ENCODE measurements around the gene RXRA. TPM values are rescaled to one million over a fixed set of nuclear protein-coding genes. Genes with fewer than 3 reads are reported as not detected.
A peak's percentile ranks its signal among the peaks of the same experiment; 100 is the strongest.

Gene RXRA
- total and polyA plus RNA-seq, 5 donors, result 48.1 to 72.3 (median 62.2) TPM

DNA sequence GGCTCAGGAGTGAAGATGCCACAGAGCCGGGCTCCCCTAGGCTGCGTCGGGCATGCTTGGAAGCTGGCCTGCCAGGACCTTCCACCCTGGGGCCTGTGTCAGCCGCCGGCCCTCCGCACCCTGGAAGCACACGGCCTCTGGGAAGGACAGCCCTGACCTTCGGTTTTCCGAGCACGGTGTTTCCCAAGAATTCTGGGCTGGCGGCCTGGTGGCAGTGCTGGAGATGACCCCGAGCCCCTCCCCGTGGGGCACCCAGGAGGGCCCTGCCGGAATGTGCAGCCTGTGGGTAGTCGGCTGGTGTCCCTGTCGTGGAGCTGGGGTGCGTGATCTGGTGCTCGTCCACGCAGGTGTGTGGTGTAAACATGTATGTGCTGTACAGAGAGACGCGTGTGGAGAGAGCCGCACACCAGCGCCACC is 113.1 kb downstream of the RXRA start:
- no peak for DNase-seq
- H3K4me1 ChIP-seq (ENCODE audit: control insufficient read depth, insufficient read depth, low read length), result peaks cover 22% of the 10 kb centered on the region
- no peak overlapping the region for H3K4me3 ChIP-seq (ENCODE audit: low read length)
- WGBS, result 74% methylated on average over 23 of the region's 23 CpGs
- H3K27ac ChIP-seq (ENCODE audit: low read length), result no peak overlapping the region
- intact Hi-C loops (cut with DNase I), result loop anchor here in 2 of 4 donors (5.0 kb wide), 1 partner anchor 112 kb away; the partner anchor contains the start of gene RXRA (in 2 of the 2)
- no peak for ATAC-seq
- H3K9me3 ChIP-seq (ENCODE audit: control insufficient read depth, low read length), result no peaks in the 10 kb centered on the region
- H3K27me3 ChIP-seq (ENCODE audit: control insufficient read depth, insufficient read depth), result no peaks in the 10 kb centered on the region

DNA sequence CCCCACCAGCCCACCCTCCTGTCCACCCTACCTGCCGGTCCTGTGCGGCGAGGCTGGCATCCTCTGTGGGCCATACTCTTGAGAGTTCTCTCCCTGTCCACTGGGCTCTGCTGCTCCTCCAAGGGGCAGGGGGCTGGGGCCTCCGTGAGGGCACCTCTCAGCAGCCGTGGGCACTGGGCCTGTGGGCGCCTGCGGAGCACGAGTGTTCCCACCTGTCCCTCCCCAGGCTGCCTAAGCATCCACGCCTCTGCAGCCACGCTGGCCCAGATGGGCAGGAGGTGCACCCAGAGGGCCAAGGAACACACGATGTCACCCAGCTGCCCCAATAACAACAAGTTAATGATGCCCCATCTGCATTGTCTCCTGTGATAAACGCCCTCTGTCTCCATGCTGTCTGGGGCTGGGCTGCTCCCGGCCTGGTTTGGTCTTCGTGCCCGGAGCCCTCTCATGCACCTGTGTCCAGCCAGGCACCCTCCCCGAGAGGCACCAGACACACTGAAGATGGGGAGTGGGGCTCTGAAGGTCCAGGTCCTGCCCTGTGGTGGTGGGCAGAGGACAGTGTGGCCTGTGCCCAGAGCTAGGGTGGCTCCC is 114.5 kb downstream of the RXRA start:
- no peaks in the 10 kb centered on the region for H3K27me3 ChIP-seq (ENCODE audit: control insufficient read depth, insufficient read depth)
- H3K4me3 ChIP-seq (ENCODE audit: low read length), result no peak overlapping the region
- no peaks in the 10 kb centered on the region for H3K9me3 ChIP-seq (ENCODE audit: control insufficient read depth, low read length)
- H3K4me1 ChIP-seq (ENCODE audit: control insufficient read depth, insufficient read depth, low read length), result peaks cover 18% of the 10 kb centered on the region
- ATAC-seq, result no peak
- WGBS, result 67% methylated on average over 16 of the region's 16 CpGs
- H3K27ac ChIP-seq (ENCODE audit: low read length), result no peak overlapping the region
- intact Hi-C loops (cut with DNase I), result loop anchor here in 1 of 4 donors (2.0 kb wide), 1 partner anchor 114 kb away; the partner anchor contains the start of gene RXRA
- peak in 1 of 3 donors; percentile 58 for DNase-seq

DNA sequence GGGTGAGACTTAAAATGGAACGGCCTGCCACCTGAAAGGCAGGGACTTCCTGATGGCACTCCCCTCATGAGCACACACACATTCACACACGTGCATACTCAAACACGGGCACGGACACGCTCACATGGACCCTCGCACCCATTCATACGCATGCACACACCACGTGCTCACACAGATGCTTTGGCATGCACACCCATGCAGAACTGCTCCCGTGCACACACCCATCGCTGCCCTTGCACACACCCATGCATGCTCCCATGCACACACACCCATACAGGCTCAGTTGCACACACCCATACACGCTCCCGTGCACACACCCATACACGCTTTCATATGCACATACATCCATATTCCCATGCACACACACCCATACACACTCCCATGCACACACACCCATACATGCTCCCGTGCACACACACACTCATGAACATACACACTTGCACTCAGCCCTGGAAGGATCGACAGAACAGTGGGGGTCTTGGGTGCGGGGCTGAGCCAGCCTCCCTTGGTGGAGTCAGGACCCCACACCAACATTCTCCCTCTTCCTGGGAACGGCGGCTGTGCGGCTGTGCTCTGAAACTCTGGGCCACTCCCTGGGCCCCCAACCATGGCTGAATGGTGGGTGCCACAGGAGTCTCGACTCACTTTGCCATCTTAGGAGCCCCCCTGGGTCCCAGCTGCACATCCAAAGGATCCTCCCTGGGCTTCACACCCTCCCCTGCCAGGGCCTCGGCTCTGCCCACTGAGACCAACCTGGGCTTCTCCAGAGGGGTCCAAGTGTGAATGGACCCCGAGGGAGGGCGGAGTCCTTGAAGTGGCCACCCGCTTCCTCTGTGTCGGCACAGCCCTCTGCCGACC is 115.2 kb downstream of the RXRA start:
- DNase-seq (peak in 2 of 3 donors; percentile 48 to 62), ATAC-seq (peak in 1 of 2 donors; percentile 2)
- no peaks in the 10 kb centered on the region for H3K27me3 ChIP-seq (ENCODE audit: control insufficient read depth, insufficient read depth)
- no peak overlapping the region for H3K27ac ChIP-seq (ENCODE audit: low read length)
- WGBS, result 60% methylated on average over 26 of the region's 26 CpGs
- H3K4me1 ChIP-seq (ENCODE audit: control insufficient read depth, insufficient read depth, low read length), result peaks cover 13% of the 10 kb centered on the region
- no peak overlapping the region for H3K4me3 ChIP-seq (ENCODE audit: low read length)
- intact Hi-C loops (cut with DNase I), result loop anchor here in 3 of 4 donors (2.0 kb wide), 2 partner anchors 115 to 271 kb away; partner anchors contain the start of gene RXRA (in 1 of the 3)
- H3K9me3 ChIP-seq (ENCODE audit: control insufficient read depth, low read length), result no peaks in the 10 kb centered on the region

DNA sequence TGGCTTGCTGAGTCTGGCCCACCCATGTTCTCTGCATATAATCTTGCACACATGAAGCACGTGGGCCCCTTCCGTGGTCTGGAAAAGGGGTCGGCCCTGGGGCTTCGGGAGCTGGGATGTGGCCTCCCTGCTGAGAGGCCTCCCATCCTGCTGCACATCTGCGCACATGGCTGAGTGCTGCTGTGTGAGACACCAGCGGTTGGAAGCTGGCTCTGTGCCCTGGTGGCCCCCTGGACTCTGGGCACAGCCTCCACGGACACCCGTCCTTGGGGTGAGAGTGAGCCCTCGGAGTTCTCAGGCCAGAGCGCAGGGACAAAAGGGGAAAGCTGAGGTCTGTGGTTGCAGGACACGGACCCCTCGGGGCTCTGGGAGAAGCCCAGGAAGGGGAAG is 115.8 kb downstream of the RXRA start:
- intact Hi-C loops (cut with DNase I), result loop anchor here in 2 of 4 donors (2.0 kb wide), 1 partner anchor 271 kb away; no protein-coding TSS in a partner anchor
- ATAC-seq (peak; percentile 0 to 2), DNase-seq (peak in 2 of 3 donors; percentile 78 to 83)
- H3K4me3 ChIP-seq (ENCODE audit: low read length), result no peak overlapping the region
- H3K4me1 ChIP-seq (ENCODE audit: control insufficient read depth, insufficient read depth, low read length), result peaks cover 13% of the 10 kb centered on the region
- no peaks in the 10 kb centered on the region for H3K9me3 ChIP-seq (ENCODE audit: control insufficient read depth, low read length)
- WGBS, result 5% methylated on average over 12 of the region's 12 CpGs
- H3K27me3 ChIP-seq (ENCODE audit: control insufficient read depth, insufficient read depth), result no peaks in the 10 kb centered on the region
- no peak overlapping the region for H3K27ac ChIP-seq (ENCODE audit: low read length)

DNA sequence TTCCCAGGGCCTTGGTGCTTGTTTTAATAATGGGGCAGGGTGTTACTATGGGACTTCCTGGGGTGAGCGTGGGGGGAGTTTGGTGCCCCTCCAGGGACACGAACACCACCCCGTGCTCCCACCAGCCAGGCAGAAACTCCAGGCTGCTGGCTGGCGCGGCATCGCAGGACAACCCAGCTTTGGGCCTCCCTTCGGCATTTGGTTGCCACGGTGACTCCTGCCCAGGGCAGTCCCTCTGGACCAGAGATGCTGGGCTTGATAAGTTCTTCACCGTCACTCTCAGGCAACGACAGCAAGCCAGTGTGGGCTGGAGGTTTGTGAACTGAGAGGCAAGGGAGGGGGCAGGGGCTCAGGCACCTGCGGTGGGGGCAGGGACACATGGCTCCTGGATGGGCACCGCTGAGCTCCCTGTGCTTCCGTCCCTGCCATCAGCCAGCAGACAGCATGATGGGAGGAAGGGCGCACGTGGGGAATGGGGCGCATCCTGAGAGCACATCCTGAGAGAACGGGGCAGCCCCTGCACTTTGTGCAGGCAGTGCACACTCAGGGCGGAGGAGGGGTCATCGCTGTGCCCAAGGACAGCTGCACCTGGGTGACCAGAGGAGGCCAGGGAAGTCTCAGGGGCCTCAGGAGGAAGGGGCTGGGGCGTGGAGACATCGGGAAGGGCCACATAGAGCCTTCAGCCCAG is 116.4 kb downstream of the RXRA start:
- peak in 2 of 3 donors; percentile 68 to 72 for DNase-seq
- no peak overlapping the region for H3K4me3 ChIP-seq (ENCODE audit: low read length)
- H3K4me1 ChIP-seq (ENCODE audit: control insufficient read depth, insufficient read depth, low read length), result peaks cover 13% of the 10 kb centered on the region
- H3K27me3 ChIP-seq (ENCODE audit: control insufficient read depth, insufficient read depth), result no peaks in the 10 kb centered on the region
- no peak overlapping the region for H3K27ac ChIP-seq (ENCODE audit: low read length)
- intact Hi-C loops (cut with DNase I), result loop anchor here (1.0 to 2.0 kb wide), 3 partner anchors 271 to 272 kb away; no protein-coding TSS in a partner anchor
- 17% methylated on average over 21 of the region's 21 CpGs for WGBS
- H3K9me3 ChIP-seq (ENCODE audit: control insufficient read depth, low read length), result no peaks in the 10 kb centered on the region
- ATAC-seq, result peak; percentile 3 to 4

DNA sequence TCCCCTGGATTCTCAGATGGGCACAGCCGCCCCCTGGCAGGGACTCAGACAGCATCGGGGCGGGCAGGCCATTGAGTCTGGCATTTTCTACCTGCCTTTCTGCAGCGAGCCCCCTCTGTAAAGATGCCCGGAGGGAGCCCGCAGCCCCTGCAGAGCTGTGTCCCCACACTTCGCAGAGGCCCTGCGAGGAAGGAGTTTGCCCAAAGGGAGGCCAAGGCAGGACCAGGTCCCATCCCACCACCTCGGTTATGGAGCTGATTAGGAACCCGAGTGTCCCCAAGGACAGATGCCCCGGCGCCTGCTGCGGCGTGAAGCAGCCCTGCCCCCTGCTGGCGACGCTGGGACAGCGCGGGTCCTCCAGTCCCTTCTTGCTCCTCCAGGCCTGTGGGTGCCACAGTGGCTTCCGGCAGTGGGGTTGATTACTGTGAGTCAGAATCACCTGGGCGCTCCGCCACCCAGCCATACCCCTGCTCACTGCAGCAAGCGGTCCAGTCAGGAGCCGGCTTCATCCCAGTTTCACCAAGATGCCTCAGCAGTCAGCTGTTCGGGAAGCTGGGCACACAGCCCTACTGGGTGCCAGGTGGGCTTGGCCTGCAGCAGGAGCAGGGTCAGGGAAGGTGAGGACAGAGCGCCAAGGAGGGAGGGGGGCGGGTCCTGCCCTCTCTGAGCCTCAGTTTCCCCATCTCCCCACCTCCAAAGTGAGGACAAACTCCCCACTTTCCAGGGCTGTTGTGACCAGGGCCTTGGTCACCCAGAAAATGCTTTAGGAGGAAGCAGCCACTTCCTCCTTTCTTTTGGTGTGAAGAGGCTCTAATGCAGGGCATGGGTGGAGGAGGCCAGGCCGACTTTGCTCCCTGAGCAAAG is 117.2 kb downstream of the RXRA start:
- Histone ChIP-seq H3K27ac (ENCODE audit: low read length) (no peak overlapping the region), H3K4me1 (ENCODE audit: control insufficient read depth, insufficient read depth, low read length) (peaks cover 13% of the 10 kb centered on the region), H3K4me3 (ENCODE audit: low read length) (no peak overlapping the region), H3K27me3 (ENCODE audit: control insufficient read depth, insufficient read depth) (no peaks in the 10 kb centered on the region), H3K9me3 (ENCODE audit: control insufficient read depth, low read length) (no peaks in the 10 kb centered on the region)
- ATAC-seq, result peak; percentile 78 to 85
- intact Hi-C loops (cut with DNase I), result loop anchor here (1.0 to 2.0 kb wide), 3 partner anchors 272 to 273 kb away; no protein-coding TSS in a partner anchor
- DNase-seq, result peak; percentile 84 to 93 (median 93)
- 13% methylated on average over 27 of the region's 27 CpGs for WGBS

DNA sequence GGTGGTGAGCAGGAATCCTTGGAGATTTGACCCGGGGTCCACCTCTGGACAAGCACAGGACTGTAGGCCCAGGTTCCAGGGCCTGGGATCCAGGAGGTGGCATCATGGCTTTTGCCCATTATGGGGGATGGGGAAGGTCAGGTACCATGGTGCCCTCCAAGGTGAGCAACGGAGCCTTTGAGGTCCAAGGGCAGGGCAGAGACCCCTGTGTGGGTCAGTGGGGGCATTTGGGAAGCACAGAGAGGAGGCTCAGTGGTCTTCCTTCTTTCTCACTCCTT is 117.7 kb downstream of the RXRA start:
- Histone ChIP-seq H3K27ac (ENCODE audit: low read length) (no peak overlapping the region), H3K9me3 (ENCODE audit: control insufficient read depth, low read length) (no peaks in the 10 kb centered on the region), H3K27me3 (ENCODE audit: control insufficient read depth, insufficient read depth) (no peaks in the 10 kb centered on the region), H3K4me3 (ENCODE audit: low read length) (no peak overlapping the region), H3K4me1 (ENCODE audit: control insufficient read depth, insufficient read depth, low read length) (peaks cover 13% of the 10 kb centered on the region)
- intact Hi-C loops (cut with DNase I), result no loop called here
- WGBS, result 84% methylated on average over 2 of the region's 2 CpGs
- ATAC-seq (no peak), DNase-seq (peak in 2 of 3 donors; percentile 52 to 60)

DNA sequence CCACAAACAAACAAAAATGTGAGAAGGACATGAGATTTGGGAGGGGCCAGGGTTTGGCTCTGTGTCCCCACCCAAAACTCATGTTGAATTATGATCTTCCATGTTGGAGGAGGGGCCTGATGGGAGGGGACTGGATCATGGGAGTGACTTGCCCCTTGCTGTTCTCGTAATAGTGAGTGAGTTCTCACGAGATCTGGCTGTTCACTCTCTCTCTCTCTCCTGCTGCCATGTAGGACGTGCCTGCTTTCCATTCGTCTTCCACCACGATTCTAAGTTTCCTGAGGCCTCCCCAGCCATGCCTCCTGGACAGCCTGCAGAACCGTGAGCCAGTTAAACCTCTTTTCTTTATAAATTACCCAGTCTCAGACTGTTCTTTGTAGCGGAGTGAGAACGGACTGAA is 118.7 kb downstream of the RXRA start:
- Histone ChIP-seq H3K27ac (ENCODE audit: low read length) (no peak overlapping the region), H3K27me3 (ENCODE audit: control insufficient read depth, insufficient read depth) (no peaks in the 10 kb centered on the region), H3K9me3 (ENCODE audit: control insufficient read depth, low read length) (no peaks in the 10 kb centered on the region), H3K4me1 (ENCODE audit: control insufficient read depth, insufficient read depth, low read length) (peaks cover 9% of the 10 kb centered on the region), H3K4me3 (ENCODE audit: low read length) (no peak overlapping the region)
- intact Hi-C loops (cut with DNase I), result loop anchor here in 1 of 4 donors (5.0 kb wide), 1 partner anchor 292 kb away; no protein-coding TSS in a partner anchor
- DNase-seq (peak in 2 of 3 donors; percentile 7 to 9), ATAC-seq (no peak)
- 66% methylated on average over 8 of the region's 8 CpGs for WGBS

DNA sequence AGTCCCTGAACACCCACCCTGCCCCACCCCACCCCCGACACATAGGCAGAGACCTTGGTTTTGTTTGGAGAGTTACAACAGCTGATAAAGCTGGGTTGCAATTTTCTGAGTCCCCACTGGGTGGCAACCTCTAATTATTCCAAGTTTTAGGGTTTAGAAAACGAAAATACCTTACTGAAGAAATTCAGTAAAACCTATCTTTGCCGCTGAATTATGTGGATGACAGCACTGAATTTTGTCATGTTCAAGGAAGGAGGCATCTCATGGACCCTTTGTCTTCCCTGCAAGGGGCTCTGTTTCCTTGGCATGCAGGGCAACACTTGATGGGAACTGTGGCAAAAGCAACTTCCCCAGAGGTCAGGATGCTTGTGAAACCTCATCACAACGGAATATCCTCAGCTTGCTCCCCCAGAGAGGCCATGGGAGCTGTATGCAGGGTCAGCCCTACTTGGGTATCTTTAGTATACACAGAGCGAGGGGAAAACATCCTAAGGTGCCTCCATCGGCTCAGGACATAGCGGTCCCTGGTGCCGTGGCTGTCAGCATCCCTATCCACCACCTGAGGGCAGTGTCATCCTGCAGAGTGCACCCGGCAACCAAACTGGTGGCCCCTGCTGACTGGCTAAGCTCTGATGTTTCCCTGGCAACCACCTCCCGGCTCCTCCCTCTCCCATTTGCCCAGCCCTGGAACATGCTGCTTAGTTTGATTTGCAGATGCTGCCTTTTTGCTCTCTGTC is 123.1 kb downstream of the RXRA start:
- no peak overlapping the region for H3K4me3 ChIP-seq (ENCODE audit: low read length)
- intact Hi-C loops (cut with DNase I), result loop anchor here in 1 of 4 donors (5.0 kb wide), 1 partner anchor 288 kb away; no protein-coding TSS in a partner anchor
- no peaks in the 10 kb centered on the region for H3K9me3 ChIP-seq (ENCODE audit: control insufficient read depth, low read length)
- no peak overlapping the region for H3K27ac ChIP-seq (ENCODE audit: low read length)
- ATAC-seq, result peak; percentile 95
- DNase-seq, result peak; percentile 93 to 97 (median 95)
- no peaks in the 10 kb centered on the region for H3K27me3 ChIP-seq (ENCODE audit: control insufficient read depth, insufficient read depth)
- WGBS, result 21% methylated on average over 10 of the region's 10 CpGs
- no peaks in the 10 kb centered on the region for H3K4me1 ChIP-seq (ENCODE audit: control insufficient read depth, insufficient read depth, low read length)

Data from right cardiac atrium (tissue), 5 donors.